ENCODE measurements around the gene DMBX1.

- no peak for TF ChIP-seq CTCF (conservative IDR thresholded peaks at IDR 0.05)
- no peak for TF ChIP-seq EZH2 (IDR thresholded peaks at IDR 0.05; ENCODE audit: low read depth)
Measured at GRCh38 chr1:46519209-46519608, 29.6 kb downstream of the DMBX1 start.
